Osteoblast (primary cell): ENCODE results near the gene SEC14L1. TPM values are rescaled to one million over a fixed set of nuclear protein-coding genes. Genes with fewer than 3 reads are reported as not detected.

ENCODE experiments used
- DNase-seq: peaks from one replicate; pipeline ENCODE4 v3.0.0; 2011; ENCODE audit warnings: low spot score, mixed read lengths; ENCODE audit not compliant: insufficient read length; ENCODE audit errors: missing footprints
- H2AFZ ChIP-seq: 2 replicates; pipeline ENCODE4 v1.6.0; 2011; ENCODE audit warnings: mild to moderate bottlenecking, low read length
- H3K27ac ChIP-seq: 2 replicates; pipeline ENCODE4 v1.5.1; 2011; ENCODE audit warnings: mild to moderate bottlenecking, low read depth, low read length, moderate library complexity
- H3K27me3 ChIP-seq: 2 replicates; pipeline ENCODE4 v1.6.0; 2012; ENCODE audit warnings: mild to moderate bottlenecking, control low read depth, inconsistent platforms, low read length, moderate library complexity; ENCODE audit not compliant: insufficient read depth
- H3K36me3 ChIP-seq: 2 replicates; pipeline ENCODE4 v1.5.1; 2011; ENCODE audit warnings: mild to moderate bottlenecking, low read length, control low read depth, moderate library complexity; ENCODE audit not compliant: insufficient read depth
- H3K4me1 ChIP-seq: 2 replicates; pipeline ENCODE4 v1.5.1; 2011; ENCODE audit warnings: mild to moderate bottlenecking, low read length, control low read depth, moderate library complexity; ENCODE audit not compliant: insufficient read depth
- H3K4me2 ChIP-seq: 2 replicates; pipeline ENCODE4 v1.6.0; 2011; ENCODE audit warnings: mild to moderate bottlenecking, low read length; ENCODE audit not compliant: insufficient read depth
- H3K4me3 ChIP-seq: fragments of 200-600 bp; sonication (generic); 3 replicates; pipeline ENCODE4 v1.5.1; 2012; ENCODE audit warnings: mild to moderate bottlenecking, low read length, inconsistent platforms; ENCODE audit not compliant: insufficient read depth
- H3K79me2 ChIP-seq: 2 replicates; pipeline ENCODE4 v1.6.0; 2012; ENCODE audit warnings: mild to moderate bottlenecking, low read length, control low read depth, inconsistent platforms; ENCODE audit not compliant: insufficient read depth
- H3K9me3 ChIP-seq: 2 replicates; pipeline ENCODE4 v1.5.1; 2011; ENCODE audit warnings: low read depth, low read length, control low read depth
- H4K20me1 ChIP-seq: 2 replicates; pipeline ENCODE4 v1.6.0; 2012; ENCODE audit warnings: mild to moderate bottlenecking, low read length, control low read depth; ENCODE audit not compliant: insufficient read depth
- total RNA-seq: library from RNA; depleted of rRNA; stranded (reverse); fragments of >200 nt; gene quantifications from 2 replicates; pipeline ENCODE4 v1.2.3, GENCODE V29; 2012
- TF ChIP-seq, protein P1 (sequence below): IDR thresholded peaks from 2 replicates; pipeline ENCODE4 v1.5.1; 2011; ENCODE audit warnings: mild to moderate bottlenecking, low read depth, low read length, moderate library complexity; ENCODE audit errors: extremely low read depth

Gene SEC14L1
- total RNA-seq, 1 donor, result 53.6 TPM

- Histone ChIP-seq H3K79me2 (no peaks in the 10 kb centered on the region), H3K4me2 (no peak overlapping the region), H4K20me1 (no peaks in the 10 kb centered on the region), H3K27ac (no peak overlapping the region), H3K4me3 (no peak overlapping the region), H3K27me3 (no peaks in the 10 kb centered on the region), H2AFZ (no peak overlapping the region), H3K36me3 (peaks cover 61% of the 10 kb centered on the region), H3K9me3 (no peaks in the 10 kb centered on the region), H3K4me1 (no peaks in the 10 kb centered on the region)
- DNase-seq, result peak; percentile 55
- TF ChIP-seq, protein P1, sequence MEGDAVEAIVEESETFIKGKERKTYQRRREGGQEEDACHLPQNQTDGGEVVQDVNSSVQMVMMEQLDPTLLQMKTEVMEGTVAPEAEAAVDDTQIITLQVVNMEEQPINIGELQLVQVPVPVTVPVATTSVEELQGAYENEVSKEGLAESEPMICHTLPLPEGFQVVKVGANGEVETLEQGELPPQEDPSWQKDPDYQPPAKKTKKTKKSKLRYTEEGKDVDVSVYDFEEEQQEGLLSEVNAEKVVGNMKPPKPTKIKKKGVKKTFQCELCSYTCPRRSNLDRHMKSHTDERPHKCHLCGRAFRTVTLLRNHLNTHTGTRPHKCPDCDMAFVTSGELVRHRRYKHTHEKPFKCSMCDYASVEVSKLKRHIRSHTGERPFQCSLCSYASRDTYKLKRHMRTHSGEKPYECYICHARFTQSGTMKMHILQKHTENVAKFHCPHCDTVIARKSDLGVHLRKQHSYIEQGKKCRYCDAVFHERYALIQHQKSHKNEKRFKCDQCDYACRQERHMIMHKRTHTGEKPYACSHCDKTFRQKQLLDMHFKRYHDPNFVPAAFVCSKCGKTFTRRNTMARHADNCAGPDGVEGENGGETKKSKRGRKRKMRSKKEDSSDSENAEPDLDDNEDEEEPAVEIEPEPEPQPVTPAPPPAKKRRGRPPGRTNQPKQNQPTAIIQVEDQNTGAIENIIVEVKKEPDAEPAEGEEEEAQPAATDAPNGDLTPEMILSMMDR, result no peak
Measured at GRCh38 chr17:77217123-77217522, 76.4 kb downstream of the SEC14L1 start.

DNA sequence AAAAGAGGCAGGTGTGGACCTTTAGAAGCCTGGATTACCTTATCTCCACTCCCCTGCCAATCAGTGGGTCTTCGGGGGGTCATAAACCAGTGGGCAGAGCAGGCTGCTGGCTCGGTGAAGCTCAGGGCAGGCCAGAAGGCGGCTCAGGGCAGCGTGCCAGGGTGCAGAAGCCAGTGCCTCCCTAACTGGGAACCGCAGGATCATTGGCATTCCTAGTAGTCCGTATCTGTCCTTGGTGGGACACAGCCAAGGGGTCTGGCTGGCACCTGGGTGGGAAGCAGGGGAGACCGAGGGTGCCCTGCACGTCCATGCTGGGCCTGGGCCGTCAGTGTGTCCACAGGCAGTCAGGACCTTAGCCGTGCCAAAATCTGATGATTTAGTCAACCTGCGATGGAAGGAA is 76.8 kb downstream of the SEC14L1 start:
- no peaks in the 10 kb centered on the region for H3K4me1 ChIP-seq
- H3K4me3 ChIP-seq, result no peak overlapping the region
- no peak overlapping the region for H3K27ac ChIP-seq
- peaks cover 57% of the 10 kb centered on the region for H3K36me3 ChIP-seq
- no peaks in the 10 kb centered on the region for H4K20me1 ChIP-seq
- peak; percentile 34 for DNase-seq
- no peak overlapping the region for H3K4me2 ChIP-seq
- TF ChIP-seq, protein P1, result no peak
- no peaks in the 10 kb centered on the region for H3K9me3 ChIP-seq
- H3K27me3 ChIP-seq, result no peaks in the 10 kb centered on the region
- no peaks in the 10 kb centered on the region for H3K79me2 ChIP-seq
- H2AFZ ChIP-seq, result no peak overlapping the region

DNA sequence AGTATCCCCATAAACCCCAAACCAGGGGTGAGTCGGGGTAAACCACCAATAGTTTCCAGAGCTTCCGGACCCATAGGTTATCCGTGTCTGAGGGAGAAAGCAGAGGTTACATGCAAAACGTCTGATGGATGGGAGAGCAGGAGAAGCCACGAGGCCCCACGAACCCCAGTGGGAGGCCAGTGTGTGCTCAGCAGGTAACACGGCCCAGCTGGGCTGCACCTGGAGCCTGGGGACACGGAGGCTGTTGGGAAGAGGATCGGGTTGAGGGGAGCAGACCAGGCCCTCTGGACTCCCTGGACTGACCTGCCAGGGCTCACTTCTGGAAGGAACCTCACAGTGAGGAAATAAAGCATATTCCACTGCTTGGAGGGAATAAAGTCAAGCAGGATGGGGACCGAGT is 78.1 kb downstream of the SEC14L1 start:
- Histone ChIP-seq H3K27me3 (no peaks in the 10 kb centered on the region), H3K79me2 (no peaks in the 10 kb centered on the region)

GRCh38 chr17:77222356-77222755 is 81.6 kb downstream of the SEC14L1 start:
- DNase-seq, result peak; percentile 27
- H3K27ac ChIP-seq, result no peak overlapping the region
- H2AFZ ChIP-seq, result no peak overlapping the region
- H4K20me1 ChIP-seq, result no peaks in the 10 kb centered on the region
- peaks cover 19% of the 10 kb centered on the region for H3K36me3 ChIP-seq
- H3K4me3 ChIP-seq, result no peak overlapping the region
- H3K27me3 ChIP-seq, result no peaks in the 10 kb centered on the region
- no peaks in the 10 kb centered on the region for H3K4me1 ChIP-seq
- no peak overlapping the region for H3K4me2 ChIP-seq
- TF ChIP-seq, protein P1, result no peak
- no peaks in the 10 kb centered on the region for H3K79me2 ChIP-seq
- H3K9me3 ChIP-seq, result no peaks in the 10 kb centered on the region

More for the DNA sequence above, 78.1 kb downstream of the SEC14L1 start:
- no peak overlapping the region for H3K4me2 ChIP-seq
- TF ChIP-seq, protein P1, result no peak
- H3K36me3 ChIP-seq, result peaks cover 45% of the 10 kb centered on the region
- no peaks in the 10 kb centered on the region for H4K20me1 ChIP-seq
- no peaks in the 10 kb centered on the region for H3K9me3 ChIP-seq
- peak overlapping the region; percentile 12 for H3K27ac ChIP-seq
- H3K4me1 ChIP-seq, result no peaks in the 10 kb centered on the region
- H3K4me3 ChIP-seq, result no peak overlapping the region
- no peak overlapping the region for H2AFZ ChIP-seq
- peak; percentile 27 for DNase-seq
